IPS DF 6.9 (cell line): ENCODE results near the gene PLCB3.

Experiments used
- DNase-seq: peaks from one replicate; pipeline ENCODE4 v3.0.0-alpha.2; 2013; ENCODE audit warnings: low read depth, low spot score
- H3K27ac ChIP-seq: one replicate; pipeline ENCODE4 v1.5.1; 2013; ENCODE audit warnings: low read length, control low read depth
- H3K27me3 ChIP-seq: 2 replicates; pipeline ENCODE4 v1.6.1; 2013; ENCODE audit warnings: mild to moderate bottlenecking, low read length; ENCODE audit not compliant: control insufficient read depth, insufficient read depth
- H3K36me3 ChIP-seq: 2 replicates; pipeline ENCODE4 v1.6.1; 2013; ENCODE audit warnings: low read length; ENCODE audit not compliant: control insufficient read depth, insufficient read depth
- H3K4me1 ChIP-seq: 2 replicates; pipeline ENCODE4 v1.6.1; 2013; ENCODE audit warnings: low read length; ENCODE audit not compliant: control insufficient read depth, insufficient read depth
- H3K4me3 ChIP-seq: 2 replicates; pipeline ENCODE4 v1.5.1; 2013; ENCODE audit warnings: mild to moderate bottlenecking, low read length
- H3K9me3 ChIP-seq: 2 replicates; pipeline ENCODE4 v1.6.1; 2013; ENCODE audit warnings: low read length, inconsistent platforms; ENCODE audit not compliant: control insufficient read depth, insufficient read depth
- WGBS: extraction: QIAGEN DNeasy Blood & Tissue Kit; methylation state at CpG from one replicate; pipeline ENCODE4 v1.1.7; 2013; ENCODE audit warnings: mixed read lengths, missing lambda C conversion rate; ENCODE audit not compliant: insufficient read length, insufficient coverage; 5-methylcytosine and 5-hydroxymethylcytosine counted together

Gene PLCB3

GRCh38 chr11:64251016-64251752, at the start of gene PLCB3:
Gene PLCB3 (plus strand): TSS chr11:64251530. CDS start chr11:64251650, 120 bp downstream.
- H3K27ac ChIP-seq = no peak within 1 kb of the TSS
- H3K4me1 ChIP-seq = peaks cover 17% of the 10 kb centered on the region
- H3K9me3 ChIP-seq = no peaks in the 10 kb centered on the region
- no peak for DNase-seq
- no peaks in the 10 kb centered on the region for H3K27me3 ChIP-seq
- peaks cover 19% of the 10 kb centered on the region for H3K36me3 ChIP-seq
- H3K4me3 ChIP-seq = peak within 1 kb of the TSS; percentile 84; the same call in 1 of the 2 replicates
- no CpG with 5 or more reads among the region's 75 CpGs for WGBS

- peaks cover 59% of the 10 kb centered on the region for H3K36me3 ChIP-seq
- no CpG with 5 or more reads among the region's 3 CpGs for WGBS
- H3K27me3 ChIP-seq = no peaks in the 10 kb centered on the region
These were observed 49.8 kb upstream of the PLCB3 start for GRCh38 chr11:64201543-64201942.

GRCh38 chr11:64202992-64203391, 48.3 kb upstream of the PLCB3 start:
- H3K9me3 ChIP-seq = no peaks in the 10 kb centered on the region
- peaks cover 57% of the 10 kb centered on the region for H3K36me3 ChIP-seq
- no peak overlapping the region for H3K4me3 ChIP-seq
- WGBS = no CpG with 5 or more reads among the region's 9 CpGs
- peaks cover 2% of the 10 kb centered on the region; the same call in 1 of the 2 replicates for H3K4me1 ChIP-seq
- DNase-seq = no peak
- H3K27ac ChIP-seq = no peak overlapping the region
- H3K27me3 ChIP-seq = no peaks in the 10 kb centered on the region

More at GRCh38 chr11:64201543-64201942, 49.8 kb upstream of the PLCB3 start:
- no peak for DNase-seq
- Histone ChIP-seq H3K4me1 (no peaks in the 10 kb centered on the region), H3K9me3 (no peaks in the 10 kb centered on the region), H3K4me3 (no peak overlapping the region), H3K27ac (no peak overlapping the region)

GRCh38 chr11:64203421-64204079, 47.8 kb upstream of the PLCB3 start:
- H3K4me1 ChIP-seq = peaks cover 2% of the 10 kb centered on the region; the same call in 1 of the 2 replicates
- no peak for DNase-seq
- no CpG with 5 or more reads among the region's 27 CpGs for WGBS
- H3K4me3 ChIP-seq = no peak overlapping the region
- no peak overlapping the region for H3K27ac ChIP-seq
- H3K9me3 ChIP-seq = no peaks in the 10 kb centered on the region
- peaks cover 52% of the 10 kb centered on the region for H3K36me3 ChIP-seq
- no peaks in the 10 kb centered on the region for H3K27me3 ChIP-seq

GRCh38 chr11:64204080-64204440, 47.3 kb upstream of the PLCB3 start:
- no peaks in the 10 kb centered on the region for H3K9me3 ChIP-seq
- WGBS = no CpG with 5 or more reads among the region's 16 CpGs
- H3K36me3 ChIP-seq = peaks cover 52% of the 10 kb centered on the region
- H3K27ac ChIP-seq = no peak overlapping the region
- H3K4me1 ChIP-seq = peaks cover 2% of the 10 kb centered on the region; the same call in 1 of the 2 replicates
- DNase-seq = no peak
- H3K4me3 ChIP-seq = no peak overlapping the region
- no peaks in the 10 kb centered on the region for H3K27me3 ChIP-seq

GRCh38 chr11:64204464-64204989, 46.8 kb upstream of the PLCB3 start:
- H3K4me3 ChIP-seq = no peak overlapping the region
- no peaks in the 10 kb centered on the region for H3K9me3 ChIP-seq
- H3K27me3 ChIP-seq = no peaks in the 10 kb centered on the region
- H3K36me3 ChIP-seq = peaks cover 52% of the 10 kb centered on the region
- WGBS = no CpG with 5 or more reads among the region's 7 CpGs
- H3K27ac ChIP-seq = no peak overlapping the region
- H3K4me1 ChIP-seq = peaks cover 2% of the 10 kb centered on the region; the same call in 1 of the 2 replicates
- peak; percentile 63 for DNase-seq

- H3K4me1 ChIP-seq = peaks cover 2% of the 10 kb centered on the region; the same call in 1 of the 2 replicates
- no peak for DNase-seq
- H3K36me3 ChIP-seq = peaks cover 41% of the 10 kb centered on the region
- H3K27me3 ChIP-seq = no peaks in the 10 kb centered on the region
- WGBS = no CpG with 5 or more reads among the region's 27 CpGs
- H3K9me3 ChIP-seq = no peaks in the 10 kb centered on the region
- H3K27ac ChIP-seq = no peak within 1 kb of the TSS
- no peak within 1 kb of the TSS for H3K4me3 ChIP-seq
These were observed 44.7 kb upstream of the PLCB3 start, which contains the start of gene FERMT3 for GRCh38 chr11:64206457-64207255. Gene FERMT3 (plus strand): TSS chr11:64206721. CDS start chr11:64207365, 644 bp downstream.

- no peak for DNase-seq
- no peak overlapping the region for H3K4me3 ChIP-seq
- H3K27me3 ChIP-seq = no peaks in the 10 kb centered on the region
- H3K27ac ChIP-seq = no peak overlapping the region
- peaks cover 2% of the 10 kb centered on the region; the same call in 1 of the 2 replicates for H3K4me1 ChIP-seq
- peaks cover 36% of the 10 kb centered on the region for H3K36me3 ChIP-seq
- WGBS = no CpG with 5 or more reads among the region's 30 CpGs
- no peaks in the 10 kb centered on the region for H3K9me3 ChIP-seq
These were observed 43.9 kb upstream of the PLCB3 start for GRCh38 chr11:64207256-64208085.

GRCh38 chr11:64208086-64208795, 43.1 kb upstream of the PLCB3 start:
- no CpG with 5 or more reads among the region's 23 CpGs for WGBS
- H3K36me3 ChIP-seq = peaks cover 29% of the 10 kb centered on the region
- peaks cover 2% of the 10 kb centered on the region; the same call in 1 of the 2 replicates for H3K4me1 ChIP-seq
- no peaks in the 10 kb centered on the region for H3K27me3 ChIP-seq
- no peaks in the 10 kb centered on the region for H3K9me3 ChIP-seq
- no peak overlapping the region for H3K4me3 ChIP-seq
- no peak overlapping the region for H3K27ac ChIP-seq
- DNase-seq = no peak
